OCI-M1 (cell line): Measurements from ENCODE around the gene ZMIZ1.
A peak's percentile ranks its signal among the peaks of the same experiment; 100 is the strongest.
"Not testable (repeated sequence)": the region's sequence is repeated elsewhere in the genome, so short reads cannot be mapped to it uniquely, and the experiment has no call there.

Experiments
- DNase-seq: peaks from one replicate; lab custom pipeline; 2025; lab: John Stamatoyannopoulos, UW

The ZMIZ1 gene

DNA sequence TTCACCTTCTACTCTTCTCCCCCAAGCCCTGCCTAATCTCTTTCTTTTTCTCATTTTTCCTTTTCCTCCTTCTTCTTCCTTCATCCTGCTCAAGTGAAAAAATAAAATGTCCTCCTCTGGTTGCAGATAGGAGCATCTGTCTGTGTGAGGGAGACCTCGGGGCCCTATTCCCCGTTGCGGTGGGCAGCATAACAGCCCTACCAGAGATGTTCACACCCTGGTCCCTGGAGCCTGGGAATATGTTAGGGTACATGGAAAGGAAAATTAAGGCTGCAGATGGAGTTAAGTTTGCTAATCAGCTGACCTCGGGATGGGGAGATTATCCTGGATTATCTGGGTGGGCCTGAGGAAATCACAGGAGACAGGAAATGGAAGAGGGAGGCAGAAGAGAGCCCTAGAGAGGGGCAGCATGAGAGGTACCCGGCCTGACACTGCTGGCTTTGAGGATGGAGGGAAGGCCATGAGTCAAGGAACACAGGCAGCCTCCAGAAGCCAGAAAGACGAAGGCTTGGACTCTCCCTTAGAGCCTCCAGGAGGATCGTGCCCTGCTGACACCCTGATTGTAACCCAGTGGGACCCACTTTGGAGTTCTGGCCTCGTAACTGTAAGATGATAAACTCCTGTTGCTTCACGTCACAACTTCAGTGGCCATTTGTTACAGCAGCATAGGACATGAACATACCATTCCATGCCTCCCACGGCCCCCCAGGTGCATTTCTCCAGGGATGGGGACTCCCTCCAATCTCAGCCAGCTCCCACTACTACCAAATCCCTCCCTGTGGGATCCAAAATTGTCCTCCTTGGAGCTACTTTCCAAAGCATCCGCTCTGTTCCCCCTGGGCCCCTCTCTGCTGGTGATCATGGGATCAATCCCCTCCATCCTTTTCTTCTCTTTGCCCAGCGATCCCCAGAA lies 39.0 kb upstream of the ZMIZ1 start:
- DNase-seq = no peak

DNA sequence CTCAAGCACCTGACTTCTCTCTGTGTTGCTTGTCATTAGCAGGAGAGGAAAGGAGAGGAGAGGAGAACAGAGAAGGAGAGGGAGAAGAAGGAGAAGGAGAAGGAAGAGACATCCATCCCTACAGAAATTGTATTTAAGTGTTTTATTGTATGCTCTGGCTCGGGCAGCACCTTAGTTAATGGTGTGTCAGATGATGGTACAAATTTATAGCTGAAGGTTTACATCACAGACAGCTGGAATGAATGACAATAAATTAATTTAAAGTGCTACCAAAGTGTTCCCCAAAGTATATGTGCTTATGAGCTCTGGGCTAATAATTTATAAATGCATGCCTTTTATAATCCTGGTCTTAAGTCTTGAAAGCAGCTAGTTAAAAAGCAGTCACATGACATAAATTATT lies 38.1 kb upstream of the ZMIZ1 start:
- DNase-seq = no peak

DNA sequence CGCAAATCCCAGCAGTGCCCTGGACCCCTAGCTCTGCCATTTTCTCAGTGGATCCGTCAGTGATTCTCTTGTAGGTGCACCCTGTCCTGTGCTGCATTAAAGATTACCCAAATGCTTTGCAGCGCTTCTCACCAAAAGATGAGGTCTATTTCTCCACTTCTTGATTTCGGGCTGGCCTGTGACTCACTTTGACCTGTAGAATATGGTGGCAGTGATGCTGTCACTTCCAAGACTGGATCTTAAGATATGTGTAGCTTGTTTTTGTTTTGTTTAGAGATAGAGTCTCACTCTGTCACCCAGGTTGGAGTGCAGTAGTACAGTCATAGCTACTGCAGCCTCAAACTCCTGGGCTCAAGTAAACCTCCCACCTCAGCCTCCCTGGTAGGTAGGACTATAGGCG lies 37.0 kb upstream of the ZMIZ1 start:
- no peak for DNase-seq

DNA sequence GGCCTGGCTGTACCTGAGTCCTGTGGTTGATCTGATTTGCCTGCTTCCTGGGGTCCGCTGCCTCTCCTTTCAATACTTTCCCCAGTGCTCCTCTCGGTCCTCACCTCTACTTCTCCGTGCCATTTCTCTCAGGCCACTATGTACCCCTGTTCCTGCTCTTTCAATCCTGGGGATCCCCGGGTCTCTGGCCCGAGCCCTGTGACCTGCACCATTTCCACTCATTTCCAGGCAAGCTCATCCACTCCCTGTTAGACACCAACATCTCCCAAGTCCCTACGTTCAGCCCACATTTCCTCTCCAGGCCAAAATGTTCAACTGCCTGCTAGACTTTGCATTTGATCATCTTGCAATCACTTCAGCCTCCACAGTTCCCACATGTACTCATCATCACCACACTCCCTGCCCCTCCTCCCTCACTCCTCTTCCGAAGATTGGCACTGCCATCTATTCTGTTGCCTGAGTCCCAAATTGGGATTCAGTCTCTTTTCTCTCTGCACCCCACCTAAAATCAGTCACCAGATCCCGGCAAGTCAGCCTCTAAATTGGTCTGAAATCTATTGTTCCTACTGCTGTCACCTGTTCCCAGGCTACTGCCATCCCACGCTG lies 34.4 kb upstream of the ZMIZ1 start:
- no peak for DNase-seq

DNA sequence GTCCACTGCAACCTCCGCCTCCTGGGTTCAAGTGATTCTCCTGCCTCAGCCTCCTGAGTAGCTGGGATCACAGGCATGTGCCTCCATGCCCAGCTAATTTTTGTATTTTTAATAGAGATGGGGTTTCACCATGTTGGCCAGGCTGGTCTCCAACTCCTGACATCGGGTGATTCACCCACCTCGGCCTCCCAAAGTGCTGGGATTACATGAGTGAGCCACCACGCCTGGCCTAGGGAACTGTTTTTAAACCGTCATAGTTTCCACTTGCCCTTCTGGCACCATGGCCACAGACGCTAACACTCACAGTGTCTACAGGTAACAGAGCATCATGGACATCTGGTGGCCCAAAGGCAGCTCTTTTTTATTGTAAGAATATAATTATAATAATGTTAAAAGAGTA lies 32.4 kb upstream of the ZMIZ1 start:
- DNase-seq = not testable (repeated sequence)

DNA sequence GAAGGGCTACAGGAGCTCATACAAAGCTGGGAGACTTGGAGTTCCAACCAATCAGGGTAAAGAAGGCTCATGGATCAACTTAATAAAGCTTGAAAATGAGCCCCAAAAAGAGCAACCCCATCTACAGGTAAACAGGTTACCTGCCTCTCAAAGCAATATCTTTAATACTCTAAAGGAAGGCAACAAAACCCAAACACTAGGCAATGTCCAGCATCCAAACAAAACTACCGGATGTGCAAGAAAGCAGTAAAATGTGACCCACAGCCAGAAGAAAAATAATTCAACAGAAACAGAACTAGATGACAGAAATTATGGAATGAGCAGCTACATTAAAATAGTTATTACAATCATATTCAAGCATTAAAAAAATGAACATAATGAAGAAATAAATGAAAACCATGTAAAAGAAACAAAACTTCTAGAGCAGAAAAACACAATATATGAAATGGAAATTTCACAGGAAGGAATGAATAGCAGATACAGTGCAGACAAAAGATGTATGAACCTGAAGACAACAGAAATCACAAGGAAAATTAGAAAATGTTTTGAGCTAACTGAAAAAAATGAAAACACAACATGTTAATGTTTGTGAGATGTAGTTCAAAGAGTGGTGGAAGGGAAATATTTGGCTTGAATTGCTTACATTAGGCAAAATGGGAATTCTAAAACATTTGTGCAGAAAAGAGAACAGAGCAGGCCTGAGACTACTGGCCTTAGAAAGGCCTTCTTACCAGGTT lies 30.5 kb upstream of the ZMIZ1 start:
- DNase-seq = no peak

DNA sequence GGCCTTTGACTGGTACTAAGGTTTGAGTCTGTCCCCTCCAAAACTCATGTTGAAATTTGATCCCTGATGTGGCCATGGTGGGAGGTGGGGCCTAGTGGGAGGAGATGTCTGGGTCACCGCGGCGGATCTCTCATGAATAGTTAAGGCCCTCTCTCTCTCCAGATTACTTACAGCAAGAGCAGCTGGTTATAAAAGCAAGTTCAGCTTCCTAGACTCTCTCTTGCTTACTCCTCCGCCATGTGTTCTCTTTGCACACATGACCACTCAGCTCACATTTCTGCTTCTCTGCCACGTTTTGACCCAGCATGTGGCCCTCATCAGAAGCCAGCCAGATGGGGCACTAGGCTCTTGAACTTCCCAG lies 29.9 kb upstream of the ZMIZ1 start:
- DNase-seq = peak; percentile 81

DNA sequence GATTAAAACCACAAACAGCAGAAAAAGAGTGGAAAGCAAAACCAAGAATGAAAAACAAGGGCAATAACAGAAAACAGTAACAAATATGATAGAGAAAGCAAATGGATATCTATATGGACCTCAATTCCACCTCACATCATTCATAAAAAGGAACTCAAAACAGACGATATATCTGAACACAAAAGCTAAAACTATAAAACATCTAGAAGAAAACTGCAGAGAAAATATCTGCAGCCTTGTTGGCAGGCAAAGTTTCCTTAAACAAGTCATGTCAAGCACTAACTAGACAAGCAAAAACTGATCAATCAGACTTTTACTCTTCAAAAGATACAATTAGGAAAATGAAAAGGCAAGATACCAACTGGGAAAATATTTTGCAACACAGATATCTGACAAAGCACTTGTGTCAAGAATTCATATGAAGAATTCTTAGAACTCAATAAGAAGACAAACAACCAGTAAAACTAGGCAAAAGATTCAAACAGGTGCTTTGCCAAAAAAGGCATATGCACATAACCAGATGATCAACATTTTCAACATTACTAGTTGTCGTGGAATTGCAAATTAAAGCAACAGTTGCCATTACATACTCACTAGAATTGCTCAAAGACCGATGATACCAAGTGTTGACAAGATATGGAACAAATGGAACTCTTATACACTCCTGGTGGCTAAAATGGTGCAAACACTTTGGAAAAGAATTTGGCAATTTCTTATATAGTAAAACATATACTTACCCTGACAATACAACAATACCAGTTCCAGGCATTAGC lies 25.9 kb upstream of the ZMIZ1 start:
- DNase-seq = no peak

DNA sequence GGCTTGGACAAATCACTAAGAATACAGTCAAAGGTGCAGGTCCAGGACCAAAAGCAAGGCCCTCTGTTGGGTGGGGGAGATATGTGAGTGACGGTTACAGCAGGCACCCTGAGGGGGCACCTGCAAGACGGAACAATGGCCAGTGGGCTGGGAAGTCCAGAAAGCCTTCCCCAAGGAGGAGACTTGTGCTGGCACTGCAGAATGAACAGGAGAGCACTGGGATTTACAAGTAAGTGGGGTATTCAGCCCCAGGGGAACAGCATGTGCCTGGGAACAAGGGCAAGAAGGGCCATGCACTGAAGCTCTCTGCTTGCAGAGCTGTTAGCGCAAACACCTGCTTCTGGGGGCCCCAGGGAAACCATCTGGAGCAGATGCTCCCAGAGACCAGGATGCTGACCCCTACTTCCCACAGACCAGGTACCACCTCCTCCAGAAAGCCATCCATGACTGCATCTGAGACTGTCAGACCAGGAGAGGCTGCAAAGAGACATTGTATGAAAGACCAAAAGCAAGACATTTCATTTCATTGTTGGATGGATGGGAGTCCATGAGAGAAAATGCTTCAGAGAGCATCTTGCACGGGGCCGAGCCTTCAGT lies 24.6 kb upstream of the ZMIZ1 start:
- DNase-seq = no peak

DNA sequence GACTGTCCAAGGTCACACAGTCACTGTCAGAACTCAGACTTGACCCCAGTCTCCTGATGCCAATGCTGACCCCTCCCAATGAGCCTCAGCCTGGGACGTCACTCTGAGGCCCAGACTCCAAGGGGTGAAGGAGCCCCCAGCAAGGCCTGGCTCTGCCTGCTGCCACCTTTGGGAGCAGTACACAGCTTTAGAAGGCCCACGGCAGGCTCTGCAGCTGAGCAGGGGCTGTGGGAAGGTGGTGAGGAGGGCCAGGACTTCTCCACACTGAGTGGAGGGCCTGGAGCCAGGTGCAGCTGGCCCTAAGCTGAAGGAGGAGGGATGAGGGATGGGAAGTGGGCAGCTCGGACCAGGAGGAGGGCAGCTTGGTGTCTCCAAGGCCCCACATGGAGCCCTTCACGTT lies 23.9 kb upstream of the ZMIZ1 start:
- DNase-seq = no peak

DNA sequence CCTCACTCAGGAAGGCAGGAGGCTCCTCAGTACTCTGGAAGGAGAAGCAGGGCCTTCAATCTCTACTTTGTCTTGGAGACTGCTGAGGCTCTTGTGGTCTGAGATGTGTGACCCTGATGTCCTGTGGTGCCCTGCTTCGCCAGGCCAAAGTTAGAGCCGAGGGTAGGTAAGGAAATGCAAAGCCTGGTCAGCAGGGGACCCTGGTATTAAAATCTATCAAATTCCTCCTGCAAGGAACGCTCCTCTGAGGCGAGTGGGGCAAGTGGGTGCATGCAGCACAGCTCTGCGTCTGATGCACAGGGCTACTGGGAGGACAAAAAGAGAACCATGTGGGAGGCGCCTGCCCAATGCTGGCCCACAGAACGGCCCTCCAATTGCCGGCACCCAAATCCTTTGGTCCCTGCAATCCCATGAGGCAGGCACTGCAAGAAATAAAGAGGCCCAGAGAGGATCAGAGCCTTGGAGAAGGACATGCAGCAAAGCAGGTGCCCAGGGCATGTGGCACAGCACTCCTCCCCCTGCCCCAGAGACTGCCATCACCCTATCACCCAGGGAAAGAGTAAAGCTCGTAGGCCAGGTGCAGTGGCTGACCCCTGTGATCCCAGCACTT lies 23.1 kb upstream of the ZMIZ1 start:
- DNase-seq = no peak

DNA sequence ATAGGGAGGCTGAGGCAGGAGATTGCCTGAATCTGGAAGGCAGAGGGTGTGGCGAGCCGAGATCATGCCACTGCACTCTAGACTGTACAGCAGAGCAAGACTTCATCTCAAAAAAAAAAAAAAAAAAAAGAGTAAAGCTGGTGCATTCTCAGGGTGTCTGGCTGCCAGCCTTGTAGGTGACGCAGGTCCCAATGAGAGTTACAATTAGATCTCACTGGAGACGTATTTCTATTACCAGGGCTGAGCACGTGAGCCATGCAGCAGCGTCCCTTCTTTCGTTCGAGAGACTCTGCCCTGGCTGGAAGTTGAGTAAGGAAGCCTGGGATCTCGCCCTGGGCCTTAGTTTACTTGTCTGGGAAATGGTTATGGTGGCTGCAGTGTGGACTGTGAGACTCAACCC lies 22.4 kb upstream of the ZMIZ1 start:
- DNase-seq = no peak

DNA sequence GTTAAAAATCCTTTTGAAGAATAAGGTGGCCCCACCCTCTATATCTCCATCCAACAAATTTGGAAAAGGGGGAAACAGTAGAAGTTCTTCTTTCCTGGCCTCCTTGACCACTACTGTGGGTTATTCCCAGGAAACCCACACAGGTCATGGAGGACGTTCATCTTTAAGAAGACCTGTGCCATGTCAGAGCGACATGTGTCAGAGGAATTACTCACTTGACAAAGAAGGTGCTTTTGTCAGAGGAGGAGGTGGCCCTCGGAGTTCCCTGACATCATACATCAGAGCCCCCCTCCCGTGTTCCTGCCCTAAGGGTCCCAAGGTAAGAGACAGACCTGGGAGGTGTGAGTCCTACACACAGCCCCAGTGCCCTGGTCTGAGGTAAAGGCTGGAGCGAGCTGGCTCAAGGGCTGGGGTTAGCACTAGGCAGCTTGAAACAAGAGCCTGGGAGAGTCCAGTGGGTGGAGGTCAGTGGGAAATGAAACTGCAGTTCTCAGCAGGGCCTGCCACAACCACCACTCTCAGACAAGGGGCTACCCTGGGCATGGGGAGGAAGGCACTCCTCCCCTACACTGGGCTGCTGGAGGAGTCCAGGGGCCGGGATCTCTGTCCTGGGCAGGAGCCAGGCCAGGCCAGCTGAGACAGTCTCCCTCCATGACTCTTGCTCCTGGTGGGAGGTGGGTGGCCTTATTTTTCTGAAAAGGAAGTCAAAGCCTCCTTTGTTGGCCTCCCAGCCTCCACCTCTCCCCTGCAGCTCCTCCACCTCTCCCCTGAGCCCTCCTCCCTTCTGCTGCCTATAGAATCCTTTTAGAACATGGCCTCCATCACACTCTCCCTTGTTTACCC lies 21.8 kb upstream of the ZMIZ1 start:
- peak; percentile 50 for DNase-seq

DNA sequence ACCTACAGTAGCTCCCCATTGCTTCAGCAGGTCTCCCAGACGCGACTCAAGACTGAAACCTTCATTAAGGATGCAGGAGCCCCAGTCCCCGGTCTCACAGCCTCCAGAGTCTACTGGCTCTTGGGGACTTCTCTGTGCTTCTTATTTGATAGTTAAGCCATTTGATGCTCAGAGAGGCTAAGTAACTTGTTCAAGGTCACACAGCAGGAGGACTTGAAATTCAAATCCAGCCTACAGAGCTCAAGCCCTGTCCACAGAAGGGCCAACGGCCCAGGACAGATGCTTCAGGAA lies 21.2 kb upstream of the ZMIZ1 start:
- DNase-seq = peak; percentile 50

DNA sequence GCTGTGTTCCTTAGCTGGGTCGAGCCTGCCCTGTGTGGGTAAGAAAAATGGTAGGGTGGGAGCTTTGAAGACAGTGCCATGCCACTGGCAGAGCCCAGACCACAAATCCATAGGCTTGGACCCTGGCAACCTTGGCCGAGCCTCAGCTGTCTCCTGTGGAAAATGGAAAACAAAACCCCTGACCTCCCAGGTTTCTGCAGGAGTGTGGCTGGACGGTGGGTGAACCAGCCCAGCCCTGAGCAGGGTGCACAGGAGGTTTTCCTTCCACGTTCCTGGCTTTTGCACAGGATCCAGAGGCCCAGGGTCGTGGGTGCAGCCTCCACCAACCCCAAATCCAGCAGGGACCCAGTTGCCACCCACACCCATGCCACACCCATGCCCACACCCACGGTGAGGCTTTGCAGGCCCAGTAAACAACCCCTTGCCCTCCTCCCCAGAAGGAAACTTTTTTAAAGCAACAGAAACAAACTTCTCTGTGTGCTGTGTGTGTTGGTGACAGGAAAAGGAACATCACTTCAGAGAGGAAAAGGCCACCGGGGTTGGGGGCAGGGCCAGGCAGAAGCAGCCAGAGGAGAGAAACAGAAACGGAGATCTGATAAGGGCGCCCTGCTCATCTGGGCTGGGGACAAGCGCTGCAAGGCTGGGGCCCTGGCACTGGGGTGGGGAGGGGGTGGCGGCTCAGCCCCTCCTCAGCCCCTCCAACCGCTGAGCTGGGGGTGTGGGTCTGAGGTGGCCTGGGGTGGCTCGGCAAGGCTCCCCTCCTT lies 20.7 kb upstream of the ZMIZ1 start:
- DNase-seq = peak; percentile 94

DNA sequence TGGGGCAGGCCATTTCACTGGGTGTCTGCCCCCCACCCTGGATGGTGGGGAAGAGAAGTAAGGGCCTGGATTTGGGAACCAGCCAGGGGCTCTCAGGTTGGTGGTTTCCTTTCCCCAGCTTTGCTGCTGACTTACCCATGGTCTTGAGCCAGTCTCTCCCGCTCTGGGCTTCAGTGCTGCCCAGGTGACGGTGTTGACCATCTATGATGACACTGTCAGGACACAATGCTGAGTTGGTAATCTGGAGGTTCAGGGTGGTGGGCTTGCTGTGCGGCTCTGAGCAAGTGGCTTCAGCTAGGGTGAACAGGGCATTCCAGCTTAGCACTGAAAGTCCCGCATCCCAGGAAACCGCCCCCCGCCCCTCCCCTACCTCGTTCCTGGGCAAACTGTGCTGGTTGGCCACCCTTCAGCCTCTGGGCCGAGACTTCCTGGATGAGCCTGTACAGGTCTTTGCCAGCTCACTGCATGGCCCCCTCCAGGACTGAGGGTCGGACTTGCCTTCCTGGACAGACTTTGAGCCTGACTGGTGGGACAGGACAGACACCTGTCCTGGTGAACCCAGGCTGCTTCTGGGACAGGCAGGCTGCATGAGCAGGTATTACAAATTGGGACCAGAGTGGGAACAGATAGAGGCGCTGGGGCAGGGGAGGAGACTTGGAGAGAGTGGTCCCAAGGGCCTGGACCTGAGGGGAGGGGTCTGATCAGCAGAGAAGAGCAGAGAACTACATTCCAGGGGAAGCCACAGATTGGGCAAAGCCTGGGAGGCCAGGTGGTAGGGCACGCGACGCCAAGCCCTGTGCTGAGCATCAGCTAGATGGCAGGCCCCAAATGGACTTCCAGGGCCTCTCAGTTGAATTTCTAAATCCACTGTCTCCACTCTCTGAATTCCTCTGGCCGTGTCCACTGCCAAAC lies 19.9 kb upstream of the ZMIZ1 start:
- no peak for DNase-seq

DNA sequence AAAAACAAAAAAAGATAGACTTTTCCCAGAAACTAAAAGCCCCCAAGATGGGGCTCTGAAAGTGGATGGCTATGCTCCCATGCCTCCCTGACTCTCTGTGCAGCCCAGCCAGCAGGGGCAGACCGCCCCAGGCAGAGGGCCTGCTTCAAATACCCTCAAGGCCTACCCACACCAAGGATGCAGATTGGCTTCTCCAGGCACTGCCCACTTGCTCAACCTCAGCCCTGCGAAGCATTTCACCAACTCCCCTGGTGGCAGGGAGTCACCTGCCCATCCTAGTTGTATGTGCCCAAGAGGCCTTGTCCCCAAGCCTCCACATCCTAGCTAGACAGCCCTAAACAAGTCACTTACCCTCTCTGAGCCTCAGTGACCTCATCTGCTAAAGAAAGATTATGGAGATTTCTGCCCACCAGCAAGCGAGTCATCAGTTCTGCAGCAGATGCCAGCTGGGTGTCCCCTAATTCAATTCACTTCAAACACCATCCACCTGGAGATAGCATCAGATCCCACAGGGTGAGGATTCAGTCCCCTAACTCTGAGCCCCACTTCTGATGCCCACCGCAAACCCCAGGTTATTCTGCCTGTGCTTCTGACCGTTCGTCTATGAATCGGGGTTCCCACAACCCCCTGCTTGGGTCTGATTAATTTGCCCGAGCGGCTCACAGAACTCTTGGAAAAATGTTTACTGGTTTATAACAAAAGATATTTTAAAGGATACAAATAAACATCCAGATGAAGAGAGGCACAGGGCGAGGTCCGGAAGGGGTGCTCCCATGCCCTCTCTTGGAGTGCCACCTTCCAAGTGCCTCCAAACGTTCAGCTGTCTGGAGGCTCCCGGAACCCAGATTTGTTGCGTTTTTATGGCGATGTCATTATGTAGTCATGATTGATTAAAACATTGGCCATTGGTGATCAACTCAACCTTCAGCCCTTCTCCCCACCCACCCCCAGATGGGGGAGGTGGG lies 18.6 kb upstream of the ZMIZ1 start:
- DNase-seq = no peak
